HepG2 (cell line): Measurements from ENCODE around the gene POLR3E. TPM values are rescaled to one million over a fixed set of nuclear protein-coding genes. Genes with fewer than 3 reads are reported as not detected.

ENCODE experiments used
- ATAC-seq: fragments of 200-7000 bp; cut with Tn5 transposase; 3 replicates; pipeline ENCODE4 v1.9.1; 2020; ENCODE audit warnings: mild to moderate bottlenecking, moderate library complexity
- BruUV-seq: library from RNA; stranded (reverse); fragments of 400-500 nt; replicated peaks from 2 replicates; lab custom pipeline; 2021; lab: Mats Ljungman, UMichigan
- CTCF ChIA-PET: fragments of 300-600 bp; formaldehyde crosslinking; extraction: SDS; loops from one replicate; lab custom pipeline; 2021; ENCODE audit warnings: low total read pairs, inconsistent platforms, low intra/inter-chr PET ratio; lab: Yijun Ruan, JAX
- POLR2A ChIA-PET: fragments of 350-600 bp; sonication (Branson Sonifier 250); formaldehyde crosslinking; loops from one replicate; lab custom pipeline; 2020; ENCODE audit warnings: antibody characterized with exemption, inconsistent platforms; lab: Yijun Ruan, JAX
- DNase-seq: peaks from one replicate; pipeline ENCODE4 v3.0.0-alpha.2; 2015; ENCODE audit warnings: low spot score
- FAIRE-seq: peaks from 3 replicates; lab custom pipeline; 2011; peaks lifted over from hg19 to GRCh38; lab: Jason Lieb, UNC
- H2AFZ ChIP-seq: one replicate; pipeline ENCODE4 v1.6.1; 2011; ENCODE audit warnings: low read length, inconsistent platforms
- H3K27ac ChIP-seq: fragments of 300-600 bp; 3 replicates; pipeline ENCODE4 v1.8.0; 2011; ENCODE audit warnings: mixed run types, mild to moderate bottlenecking, mixed read lengths, low read length, inconsistent platforms; ENCODE audit not compliant: insufficient read depth; ENCODE audit errors: extremely low read length
- H3K27me3 ChIP-seq, 2 experiments: fragments of 200-600 bp in 1 of 2; 2 replicates in 1 of 2; 3 replicates in 1 of 2; pipeline versions ENCODE4 v1.6.0 to v1.8.0; 2011; ENCODE audit warnings: low read length in 2 of 2, mild to moderate bottlenecking in 2 of 2, moderate library complexity in 2 of 2, inconsistent platforms in 1 of 2; ENCODE audit not compliant: insufficient read depth in 2 of 2, control insufficient read depth in 1 of 2
- H3K36me3 ChIP-seq, 2 experiments: fragments of 200-600 bp in 1 of 2; replicated peaks in 1 of 2; 2 replicates in 1 of 2; 3 replicates in 1 of 2; pipeline versions ENCODE4 v1.5.1 to v1.8.0; 2011; ENCODE audit warnings: low read length in 2 of 2, inconsistent platforms in 1 of 2; ENCODE audit not compliant: insufficient read depth in 2 of 2, control insufficient read depth in 1 of 2
- H3K4me1 ChIP-seq: 2 replicates; pipeline ENCODE4 v1.5.1; 2012; ENCODE audit warnings: low read length, inconsistent platforms; ENCODE audit not compliant: insufficient read depth
- H3K4me2 ChIP-seq: 2 replicates; pipeline ENCODE4 v1.6.0; 2011; ENCODE audit warnings: low read depth, low read length, inconsistent platforms
- H3K4me3 ChIP-seq, 3 experiments: fragments of 200-600 bp in 1 of 3; sonication (generic), shearing (Covaris generic) in 1 of 3; replicated peaks in 1 of 3; 2 replicates each; pipeline ENCODE4 v1.5.1; 2011 to 2016; ENCODE audit warnings: low read length in 3 of 3, inconsistent platforms in 2 of 3, low read depth in 2 of 3, mild to moderate bottlenecking in 2 of 3, control low read depth in 1 of 3, mixed read lengths in 1 of 3; ENCODE audit not compliant: insufficient read depth in 1 of 3
- H3K79me2 ChIP-seq: one replicate; pipeline ENCODE4 v1.6.1; 2011; ENCODE audit warnings: low read length, inconsistent platforms; ENCODE audit not compliant: insufficient read depth
- H3K9ac ChIP-seq: 2 replicates; pipeline ENCODE4 v1.6.0; 2011; ENCODE audit warnings: mild to moderate bottlenecking, low read depth, low read length, inconsistent platforms; ENCODE audit not compliant: insufficient read depth
- H3K9me3 ChIP-seq: 2 replicates; pipeline ENCODE4 v1.5.1; 2012; ENCODE audit warnings: mild to moderate bottlenecking, low read length
- H4K20me1 ChIP-seq: 2 replicates; pipeline ENCODE4 v1.6.0; 2011; ENCODE audit warnings: inconsistent platforms, mild to moderate bottlenecking, low read length, moderate library complexity; ENCODE audit not compliant: insufficient read depth
- ASH2L ChIP-seq: fragments of 300-600, 200-600 bp; sonication (generic); IDR thresholded peaks from 2 replicates; pipeline ENCODE4 v1.7.0; 2017; ENCODE audit warnings: low read depth, mild to moderate bottlenecking, moderate library complexity, mixed read lengths, low read length; ENCODE audit not compliant: insufficient read length
- FOXO1 ChIP-seq: sonication (generic); formaldehyde crosslinking; IDR thresholded peaks from 2 replicates; pipeline ENCODE4 v1.4.0; 2020; ENCODE audit warnings: missing genetic modification reagents
- JUND ChIP-seq: sonication (generic); formaldehyde crosslinking; IDR thresholded peaks from 2 replicates; pipeline ENCODE4 v1.8.0; 2022; ENCODE audit warnings: mild to moderate bottlenecking, missing genetic modification reagents
- KAT8 ChIP-seq: IDR thresholded peaks from 2 replicates; pipeline ENCODE4 v1.6.1; 2016; ENCODE audit warnings: missing genetic modification reagents, missing compliant biosample characterization
- NFE2L2 ChIP-seq: fragments of 150-350 bp; IDR thresholded peaks from 2 replicates; pipeline ENCODE4 v1.6.1; 2014; ENCODE audit warnings: low read length
- RBM22 ChIP-seq: fragments of 200-400 bp; formaldehyde crosslinking; optimal IDR thresholded peaks from 2 replicates; pipeline ENCODE3; 2017; ENCODE audit warnings: mild to moderate bottlenecking, low read length, moderate library complexity
- ZNF501 ChIP-seq: sonication (generic); formaldehyde crosslinking; IDR thresholded peaks from 2 replicates; pipeline ENCODE4 v1.5.1; 2020; ENCODE audit warnings: mild to moderate bottlenecking, moderate library complexity, missing genetic modification reagents
- WGBS: methylation state at CpG from one replicate; pipeline ENCODE4 v1.1.6; 2017; ENCODE audit warnings: low lambda C conversion rate; 5-methylcytosine and 5-hydroxymethylcytosine counted together
- in situ Hi-C: cut with HindIII; loops from 2 replicates; pipeline ENCODE4 v1.10.0; 2017; ENCODE audit warnings: low pct_unique_long_range_greater_than_20kb; ENCODE audit not compliant: extremely low pct_ligation_motif_present
- intact Hi-C: fragments of 100-400 bp; cut with micrococcal nuclease; formaldehyde crosslinking; loops from one replicate; pipeline ENCODE4 v1.10.0; 2022; ENCODE audit not compliant: unreplicated experiment
- polyA plus RNA-seq, 8 experiments: library from polyadenylated mRNA; depleted of rRNA in 3 of 8; stranded (reverse) in 7 of 8; unstranded in 1 of 8; fragments of >200 nt; fragmentation: Illumina TruSeq in 4 of 8; extraction: Trizol in 4 of 8; gene quantifications; 2 replicates each; pipeline versions ENCODE4 v1.2.1 to v1.2.3, GENCODE V29; 2011 to 2016; ENCODE audit warnings: low read depth in 4 of 8, missing spikeins in 1 of 8, mixed read lengths in 1 of 8; ENCODE audit not compliant: insufficient read depth in 1 of 8
- total RNA-seq, 5 experiments: library from RNA; depleted of rRNA; stranded (reverse); fragments of >200 nt; fragmentation: Illumina TruSeq; extraction: Trizol; gene quantifications; 2 replicates each; pipeline ENCODE4 v1.2.3, GENCODE V29; 2016; ENCODE audit warnings: low read depth in 1 of 5

The POLR3E gene
- total and polyA plus RNA-seq, 2 of the 13 experiments (the other 11 are each of a cell fraction or from before 2014, with no cell fraction given), result 135 to 262 TPM

GRCh38 chr16:22347100-22347820 is 50.1 kb downstream of the POLR3E start (continued):
- no peak for TF ChIP-seq ASH2L
- no peak for TF ChIP-seq KAT8 (CRISPR knock-in tag)
- no peak for TF ChIP-seq JUND (CRISPR knock-in tag)
- 0 out of 2 replicates have a peak, but pooled peaks have one; percentile 12 for TF ChIP-seq ZNF501 (CRISPR knock-in tag)
- TF ChIP-seq, all 625 proteins: peak for 10

GRCh38 chr16:22348291-22348690 is 51.1 kb downstream of the POLR3E start:
- 98% methylated on average over 2 of the region's 2 CpGs for WGBS
- TF ChIP-seq NFE2L2 (no peak), FOXO1 (CRISPR knock-in tag) (no peak), RBM22 (peak; percentile 69)
- FAIRE-seq, result no peak
- ChIA-PET POLR2A (no interaction called here), CTCF (no interaction called here)
- DNase-seq, result no peak
- intact Hi-C loops (no loop called here), in situ Hi-C loops (loop anchor here (25.0 kb wide), 2 partner anchors 786 to 1186 kb away; partner anchors contain the start of genes DNAH3 and LDAF1)
- H3K36me3 ChIP-seq, result peaks cover 39 to 80% of the 10 kb centered on the region in 2 experiments
- H3K27ac ChIP-seq, result no peak overlapping the region
- no peaks in the 10 kb centered on the region for H3K9me3 ChIP-seq
- ATAC-seq, result no peak
- no peaks in the 10 kb centered on the region for H3K27me3 ChIP-seq
- H3K4me2 ChIP-seq, result no peak overlapping the region
- no peak overlapping the region for H2AFZ ChIP-seq
- peaks cover 22% of the 10 kb centered on the region for H3K79me2 ChIP-seq
- H3K4me1 ChIP-seq, result peaks cover 11% of the 10 kb centered on the region
- H4K20me1 ChIP-seq, result peaks cover 18% of the 10 kb centered on the region; the same call in 1 of the 2 replicates
- H3K4me3 ChIP-seq, result no peak overlapping the region
- BruUV-seq, result no TSS peak
- no peak overlapping the region for H3K9ac ChIP-seq
